HEK293 (cell line): ENCODE data around the gene ECI1.
A peak's percentile ranks its signal among the peaks of the same experiment; 100 is the strongest.

Experiments used
- CTCF ChIA-PET: fragments of 350-600 bp; formaldehyde crosslinking; extraction: SDS; loops from one replicate; lab custom pipeline; 2021; ENCODE audit warnings: antibody characterized with exemption; lab: Yijun Ruan, JAX
- POLR2A ChIA-PET: fragments of 300-600 bp; formaldehyde crosslinking; extraction: SDS; loops from one replicate; lab custom pipeline; 2020; ENCODE audit warnings: antibody characterized with exemption, inconsistent platforms; lab: Yijun Ruan, JAX
- H3K27ac ChIP-seq: fragments of 200-500 bp; sonication (Bioruptor generic); 2 replicates; pipeline ENCODE4 v1.5.1; 2014; ENCODE audit warnings: low read depth, low read length, control low read depth, inconsistent platforms; ENCODE audit errors: extremely low read depth
- H3K36me3 ChIP-seq, 2 experiments: fragments of 200-500 bp in 1 of 2; sonication (Bioruptor generic) in 1 of 2; 1 replicate in 1 of 2; 2 replicates in 1 of 2; pipeline ENCODE4 v1.5.1; 2014 to 2017; ENCODE audit warnings: inconsistent platforms in 2 of 2, low read length in 2 of 2; ENCODE audit not compliant: control insufficient read depth in 2 of 2, insufficient read depth in 1 of 2
- H3K4me1 ChIP-seq: fragments of 200-500 bp; sonication (Bioruptor generic); 2 replicates; pipeline ENCODE4 v1.5.1; 2014; ENCODE audit warnings: mild to moderate bottlenecking, low read length, inconsistent platforms; ENCODE audit not compliant: control insufficient read depth, insufficient read depth
- H3K4me3 ChIP-seq: 2 replicates; pipeline ENCODE4 v1.5.1; 2011; ENCODE audit warnings: low read depth, mild to moderate bottlenecking, control low read depth, low read length, moderate library complexity
- H3K9me3 ChIP-seq: fragments of 200-500 bp; sonication (Bioruptor generic); 2 replicates; pipeline ENCODE4 v1.5.1; 2014; ENCODE audit warnings: low read depth, low read length, inconsistent platforms; ENCODE audit not compliant: control insufficient read depth, insufficient read depth
- BCL11A ChIP-seq: fragments of 450-650 bp; formaldehyde crosslinking; IDR thresholded peaks from 2 replicates; pipeline ENCODE4 v1.5.1; 2016; ENCODE audit warnings: low read depth, missing biosample characterization, missing genetic modification characterization
- BCL11B ChIP-seq: fragments of 450-650 bp; formaldehyde crosslinking; IDR thresholded peaks from 2 replicates; pipeline ENCODE4 v1.5.1; 2016; ENCODE audit warnings: low read depth, missing biosample characterization, missing genetic modification characterization
- CTCF ChIP-seq: fragments of 450-650 bp; formaldehyde crosslinking; IDR thresholded peaks from 2 replicates; pipeline ENCODE4 v1.5.1; 2016; ENCODE audit warnings: missing biosample characterization, missing genetic modification characterization
- IKZF3 ChIP-seq: fragments of 450-650 bp; IDR thresholded peaks from 2 replicates; pipeline ENCODE4 v1.5.0; 2018; ENCODE audit warnings: missing biosample characterization, mild to moderate bottlenecking, missing genetic modification characterization, moderate library complexity
- KLF8 ChIP-seq: fragments of 450-650 bp; formaldehyde crosslinking; IDR thresholded peaks from 2 replicates; pipeline ENCODE4 v1.5.1; 2016; ENCODE audit warnings: missing biosample characterization, missing genetic modification characterization
- PRDM1 ChIP-seq: fragments of 450-650 bp; formaldehyde crosslinking; IDR thresholded peaks from 2 replicates; pipeline ENCODE4; 2016; ENCODE audit warnings: missing biosample characterization, missing genetic modification characterization
- TCF7L2 ChIP-seq: IDR thresholded peaks from 2 replicates; pipeline ENCODE4 v1.6.1; 2011; ENCODE audit warnings: low read depth, mild to moderate bottlenecking, inconsistent platforms, low read length, moderate library complexity, borderline replicate concordance
- TRIM28 ChIP-seq: IDR thresholded peaks from 2 replicates; pipeline ENCODE4 v1.6.1; 2011; ENCODE audit warnings: low read length, control low read depth, borderline replicate concordance
- ZBTB17 ChIP-seq: fragments of 450-650 bp; formaldehyde crosslinking; IDR thresholded peaks from 2 replicates; pipeline ENCODE4 v1.5.1; 2016; ENCODE audit warnings: missing biosample characterization, missing genetic modification characterization
- ZBTB20 ChIP-seq: fragments of 450-650 bp; formaldehyde crosslinking; IDR thresholded peaks from 2 replicates; pipeline ENCODE4 v1.5.1; 2016; ENCODE audit warnings: missing biosample characterization, missing genetic modification characterization
- ZFP41 ChIP-seq: fragments of 450-650 bp; formaldehyde crosslinking; IDR thresholded peaks from 2 replicates; pipeline ENCODE4 v1.5.1; 2016; ENCODE audit warnings: missing biosample characterization, missing genetic modification characterization, borderline replicate concordance
- ZNF114 ChIP-seq: fragments of 450-650 bp; formaldehyde crosslinking; IDR thresholded peaks from 2 replicates; pipeline ENCODE4 v1.5.0; 2017; ENCODE audit warnings: missing biosample characterization, missing genetic modification characterization
- ZNF146 ChIP-seq: fragments of 450-650 bp; formaldehyde crosslinking; IDR thresholded peaks from 2 replicates; pipeline ENCODE4 v1.5.1; 2016; ENCODE audit warnings: missing biosample characterization, missing genetic modification characterization
- ZNF366 ChIP-seq: fragments of 450-650 bp; formaldehyde crosslinking; conservative IDR thresholded peaks from 2 replicates; pipeline ENCODE4 v1.5.1; 2016; ENCODE audit warnings: missing biosample characterization, missing genetic modification characterization
- ZNF501 ChIP-seq: fragments of 450-650 bp; formaldehyde crosslinking; IDR thresholded peaks from 2 replicates; pipeline ENCODE4 v1.5.1; 2016; ENCODE audit warnings: missing biosample characterization, missing genetic modification characterization
- ZNF560 ChIP-seq: fragments of 450-650 bp; formaldehyde crosslinking; IDR thresholded peaks from 2 replicates; pipeline ENCODE4 v1.5.1; 2017; ENCODE audit warnings: missing biosample characterization, missing genetic modification characterization, borderline replicate concordance
- ZNF600 ChIP-seq: fragments of 450-650 bp; formaldehyde crosslinking; IDR thresholded peaks from 2 replicates; pipeline ENCODE4 v1.5.1; 2016; ENCODE audit warnings: missing biosample characterization, missing genetic modification characterization
- ZNF624 ChIP-seq: fragments of 450-650 bp; formaldehyde crosslinking; IDR thresholded peaks from 2 replicates; pipeline ENCODE4 v1.5.1; 2017; ENCODE audit warnings: missing biosample characterization, missing genetic modification characterization
- ZNF658 ChIP-seq: fragments of 450-650 bp; formaldehyde crosslinking; IDR thresholded peaks from 2 replicates; pipeline ENCODE4; 2016; ENCODE audit warnings: missing biosample characterization, missing genetic modification characterization
- ZNF830 ChIP-seq: fragments of 450-650 bp; IDR thresholded peaks from 2 replicates; pipeline ENCODE4 v1.5.0; 2018; ENCODE audit warnings: missing biosample characterization, missing genetic modification characterization, low read depth, mild to moderate bottlenecking, moderate library complexity
- TF ChIP-seq, protein P1 (sequence below): fragments of 450-650 bp; formaldehyde crosslinking; IDR thresholded peaks from 2 replicates; pipeline ENCODE4 v1.5.1; 2016; ENCODE audit warnings: missing biosample characterization, missing genetic modification characterization, borderline replicate concordance
- TF ChIP-seq, protein P2 (sequence below): sonication (generic); formaldehyde crosslinking; IDR thresholded peaks from 2 replicates; pipeline ENCODE4 v1.8.1; 2022; ENCODE audit warnings: mild to moderate bottlenecking, moderate library complexity, missing genetic modification reagents
- TF ChIP-seq, protein P3 (sequence below): fragments of 450-650 bp; formaldehyde crosslinking; IDR thresholded peaks from 2 replicates; pipeline ENCODE4 v1.5.1; 2016; ENCODE audit warnings: missing biosample characterization, missing genetic modification characterization

Gene ECI1

GRCh38 chr16:2253293-2253692, 1.9 kb upstream of the ECI1 start:
- H3K4me3 ChIP-seq, result no peak overlapping the region
- no peaks in the 10 kb centered on the region for H3K9me3 ChIP-seq
- no peak overlapping the region for H3K27ac ChIP-seq
- CTCF ChIA-PET, result interaction anchor here (1.0 to 1.3 kb wide), 2 partner anchors 9 to 58 kb away, joined by 4 to 6 read pairs; no protein-coding TSS in a partner anchor
- peaks cover 7% of the 10 kb centered on the region for H3K4me1 ChIP-seq
- POLR2A ChIA-PET, result interaction anchor here (1.2 to 3.7 kb wide), 2 partner anchors 16 to 58 kb away, joined by 4 to 48 read pairs; partner anchors contain the start of gene DNASE1L2
- H3K36me3 ChIP-seq, result peaks cover 41 to 70% of the 10 kb centered on the region in 2 experiments
- TF ChIP-seq CTCF (tag by site-specific recombination) (no peak), BCL11B (tag by site-specific recombination) (0 out of 2 replicates have a peak, but pooled peaks have one; percentile 20)

GRCh38 chr16:2252806-2253148, 1.4 kb upstream of the ECI1 start:
- TF ChIP-seq, protein P1, sequence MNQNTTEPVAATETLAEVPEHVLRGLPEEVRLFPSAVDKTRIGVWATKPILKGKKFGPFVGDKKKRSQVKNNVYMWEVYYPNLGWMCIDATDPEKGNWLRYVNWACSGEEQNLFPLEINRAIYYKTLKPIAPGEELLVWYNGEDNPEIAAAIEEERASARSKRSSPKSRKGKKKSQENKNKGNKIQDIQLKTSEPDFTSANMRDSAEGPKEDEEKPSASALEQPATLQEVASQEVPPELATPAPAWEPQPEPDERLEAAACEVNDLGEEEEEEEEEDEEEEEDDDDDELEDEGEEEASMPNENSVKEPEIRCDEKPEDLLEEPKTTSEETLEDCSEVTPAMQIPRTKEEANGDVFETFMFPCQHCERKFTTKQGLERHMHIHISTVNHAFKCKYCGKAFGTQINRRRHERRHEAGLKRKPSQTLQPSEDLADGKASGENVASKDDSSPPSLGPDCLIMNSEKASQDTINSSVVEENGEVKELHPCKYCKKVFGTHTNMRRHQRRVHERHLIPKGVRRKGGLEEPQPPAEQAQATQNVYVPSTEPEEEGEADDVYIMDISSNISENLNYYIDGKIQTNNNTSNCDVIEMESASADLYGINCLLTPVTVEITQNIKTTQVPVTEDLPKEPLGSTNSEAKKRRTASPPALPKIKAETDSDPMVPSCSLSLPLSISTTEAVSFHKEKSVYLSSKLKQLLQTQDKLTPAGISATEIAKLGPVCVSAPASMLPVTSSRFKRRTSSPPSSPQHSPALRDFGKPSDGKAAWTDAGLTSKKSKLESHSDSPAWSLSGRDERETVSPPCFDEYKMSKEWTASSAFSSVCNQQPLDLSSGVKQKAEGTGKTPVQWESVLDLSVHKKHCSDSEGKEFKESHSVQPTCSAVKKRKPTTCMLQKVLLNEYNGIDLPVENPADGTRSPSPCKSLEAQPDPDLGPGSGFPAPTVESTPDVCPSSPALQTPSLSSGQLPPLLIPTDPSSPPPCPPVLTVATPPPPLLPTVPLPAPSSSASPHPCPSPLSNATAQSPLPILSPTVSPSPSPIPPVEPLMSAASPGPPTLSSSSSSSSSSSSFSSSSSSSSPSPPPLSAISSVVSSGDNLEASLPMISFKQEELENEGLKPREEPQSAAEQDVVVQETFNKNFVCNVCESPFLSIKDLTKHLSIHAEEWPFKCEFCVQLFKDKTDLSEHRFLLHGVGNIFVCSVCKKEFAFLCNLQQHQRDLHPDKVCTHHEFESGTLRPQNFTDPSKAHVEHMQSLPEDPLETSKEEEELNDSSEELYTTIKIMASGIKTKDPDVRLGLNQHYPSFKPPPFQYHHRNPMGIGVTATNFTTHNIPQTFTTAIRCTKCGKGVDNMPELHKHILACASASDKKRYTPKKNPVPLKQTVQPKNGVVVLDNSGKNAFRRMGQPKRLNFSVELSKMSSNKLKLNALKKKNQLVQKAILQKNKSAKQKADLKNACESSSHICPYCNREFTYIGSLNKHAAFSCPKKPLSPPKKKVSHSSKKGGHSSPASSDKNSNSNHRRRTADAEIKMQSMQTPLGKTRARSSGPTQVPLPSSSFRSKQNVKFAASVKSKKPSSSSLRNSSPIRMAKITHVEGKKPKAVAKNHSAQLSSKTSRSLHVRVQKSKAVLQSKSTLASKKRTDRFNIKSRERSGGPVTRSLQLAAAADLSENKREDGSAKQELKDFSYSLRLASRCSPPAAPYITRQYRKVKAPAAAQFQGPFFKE (tag by site-specific recombination), result no peak
- TF ChIP-seq ZNF146 (tag by site-specific recombination) (no peak), ZBTB20 (tag by site-specific recombination) (peak; percentile 17; the same call in 1 of the 2 replicates), ZNF366 (tag by site-specific recombination) (peak; percentile 38; the same call in 1 of the 2 replicates), IKZF3 (tag by site-specific recombination) (0 out of 2 replicates have a peak, but pooled peaks have one; percentile 29), ZNF830 (tag by site-specific recombination) (no peak), BCL11B (tag by site-specific recombination) (no peak), KLF8 (tag by site-specific recombination) (0 out of 2 replicates have a peak, but pooled peaks have one; percentile 11), TRIM28 (no peak), ZNF501 (tag by site-specific recombination) (no peak), ZNF114 (tag by site-specific recombination) (no peak), ZNF624 (tag by site-specific recombination) (no peak), TCF7L2 (no peak), BCL11A (tag by site-specific recombination) (0 out of 2 replicates have a peak, but pooled peaks have one; percentile 53), ZNF560 (no peak), ZNF600 (tag by site-specific recombination) (peak; percentile 92), ZNF658 (no peak), PRDM1 (tag by site-specific recombination) (peak; percentile 83), ZFP41 (no peak), ZBTB17 (peak; percentile 41)
- TF ChIP-seq, protein P2, sequence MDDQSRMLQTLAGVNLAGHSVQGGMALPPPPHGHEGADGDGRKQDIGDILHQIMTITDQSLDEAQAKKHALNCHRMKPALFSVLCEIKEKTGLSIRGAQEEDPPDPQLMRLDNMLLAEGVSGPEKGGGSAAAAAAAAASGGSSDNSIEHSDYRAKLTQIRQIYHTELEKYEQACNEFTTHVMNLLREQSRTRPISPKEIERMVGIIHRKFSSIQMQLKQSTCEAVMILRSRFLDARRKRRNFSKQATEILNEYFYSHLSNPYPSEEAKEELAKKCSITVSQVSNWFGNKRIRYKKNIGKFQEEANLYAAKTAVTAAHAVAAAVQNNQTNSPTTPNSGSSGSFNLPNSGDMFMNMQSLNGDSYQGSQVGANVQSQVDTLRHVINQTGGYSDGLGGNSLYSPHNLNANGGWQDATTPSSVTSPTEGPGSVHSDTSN (CRISPR knock-in tag), result no peak
- TF ChIP-seq, protein P3, sequence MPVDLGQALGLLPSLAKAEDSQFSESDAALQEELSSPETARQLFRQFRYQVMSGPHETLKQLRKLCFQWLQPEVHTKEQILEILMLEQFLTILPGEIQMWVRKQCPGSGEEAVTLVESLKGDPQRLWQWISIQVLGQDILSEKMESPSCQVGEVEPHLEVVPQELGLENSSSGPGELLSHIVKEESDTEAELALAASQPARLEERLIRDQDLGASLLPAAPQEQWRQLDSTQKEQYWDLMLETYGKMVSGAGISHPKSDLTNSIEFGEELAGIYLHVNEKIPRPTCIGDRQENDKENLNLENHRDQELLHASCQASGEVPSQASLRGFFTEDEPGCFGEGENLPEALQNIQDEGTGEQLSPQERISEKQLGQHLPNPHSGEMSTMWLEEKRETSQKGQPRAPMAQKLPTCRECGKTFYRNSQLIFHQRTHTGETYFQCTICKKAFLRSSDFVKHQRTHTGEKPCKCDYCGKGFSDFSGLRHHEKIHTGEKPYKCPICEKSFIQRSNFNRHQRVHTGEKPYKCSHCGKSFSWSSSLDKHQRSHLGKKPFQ (tag by site-specific recombination), result no peak
- H3K27ac ChIP-seq, result peak overlapping the region; percentile 28; the same call in 1 of the 2 replicates
- H3K4me1 ChIP-seq, result peaks cover 7% of the 10 kb centered on the region
- no peaks in the 10 kb centered on the region for H3K9me3 ChIP-seq
- ChIA-PET POLR2A (interaction anchor here (1.9 to 3.7 kb wide), 4 partner anchors 14 to 58 kb away, joined by 10 to 48 read pairs (median 14); partner anchors contain the start of gene DNASE1L2), CTCF (interaction anchor here (0.6 to 1.9 kb wide), 5 partner anchors 10 to 249 kb away, joined by 3 to 14 read pairs (median 3); no protein-coding TSS in a partner anchor)
- H3K36me3 ChIP-seq, result peaks cover 44 to 64% of the 10 kb centered on the region in 2 experiments
- no peak overlapping the region for H3K4me3 ChIP-seq
